Esophagus squamous epithelium (tissue), 4 donors: ENCODE measurements around the gene FLNB.

Experiments
- POLR2A ChIP-seq, 4 donors: fragments of 450-650 bp; IDR thresholded peaks; one replicate each; pipeline ENCODE4 v1.6.1; 2017; ENCODE audit warnings: antibody characterized with exemption in 4 of 4, mild to moderate bottlenecking in 4 of 4, moderate library complexity in 3 of 4
- TF ChIP-seq, protein P1 (sequence below), 6 experiments: fragments of 450-650 bp in 4 of 6; fragments of 200-600 bp in 2 of 6; sonication (generic) in 2 of 6; IDR thresholded peaks; one replicate each; pipeline ENCODE4 v1.5.1; 2016 to 2019; ENCODE audit warnings: antibody characterized with exemption in 6 of 6, mild to moderate bottlenecking in 4 of 6, moderate library complexity in 4 of 6

DNA sequence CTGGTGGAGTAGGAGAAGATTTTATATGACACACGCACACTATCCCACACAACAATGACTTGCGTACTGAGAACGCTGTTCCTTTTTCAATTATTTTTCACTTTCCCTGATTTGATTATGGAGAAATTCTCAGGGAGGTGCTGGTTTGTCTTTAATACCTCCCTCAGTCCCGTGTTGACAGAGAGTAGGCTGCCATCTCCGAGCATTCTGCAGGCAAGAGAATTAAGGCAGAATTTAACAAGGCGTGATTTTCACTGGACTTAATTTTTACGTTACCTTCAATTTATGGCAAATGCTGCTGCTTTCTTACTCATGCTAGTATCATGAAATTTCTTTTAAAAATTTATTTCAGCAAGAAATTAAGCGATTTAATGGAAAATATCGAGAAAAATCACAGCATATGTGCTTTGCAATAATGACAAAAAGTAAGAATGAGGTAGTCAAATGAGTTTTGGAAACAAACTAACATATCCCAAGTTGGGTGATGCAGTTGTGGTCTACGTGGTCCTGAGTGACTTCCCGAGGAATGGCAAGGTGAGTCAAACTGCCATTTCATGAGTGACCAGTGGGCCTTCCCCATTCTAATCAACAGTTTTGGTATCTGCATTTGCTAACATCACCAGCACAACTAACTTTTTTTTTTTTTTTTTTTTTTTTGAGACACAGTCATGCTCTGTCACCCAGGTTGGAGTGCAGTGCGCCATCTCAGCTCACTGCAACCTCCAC lies 185.6 kb downstream of the FLNB start:
- TF ChIP-seq, protein P1, sequence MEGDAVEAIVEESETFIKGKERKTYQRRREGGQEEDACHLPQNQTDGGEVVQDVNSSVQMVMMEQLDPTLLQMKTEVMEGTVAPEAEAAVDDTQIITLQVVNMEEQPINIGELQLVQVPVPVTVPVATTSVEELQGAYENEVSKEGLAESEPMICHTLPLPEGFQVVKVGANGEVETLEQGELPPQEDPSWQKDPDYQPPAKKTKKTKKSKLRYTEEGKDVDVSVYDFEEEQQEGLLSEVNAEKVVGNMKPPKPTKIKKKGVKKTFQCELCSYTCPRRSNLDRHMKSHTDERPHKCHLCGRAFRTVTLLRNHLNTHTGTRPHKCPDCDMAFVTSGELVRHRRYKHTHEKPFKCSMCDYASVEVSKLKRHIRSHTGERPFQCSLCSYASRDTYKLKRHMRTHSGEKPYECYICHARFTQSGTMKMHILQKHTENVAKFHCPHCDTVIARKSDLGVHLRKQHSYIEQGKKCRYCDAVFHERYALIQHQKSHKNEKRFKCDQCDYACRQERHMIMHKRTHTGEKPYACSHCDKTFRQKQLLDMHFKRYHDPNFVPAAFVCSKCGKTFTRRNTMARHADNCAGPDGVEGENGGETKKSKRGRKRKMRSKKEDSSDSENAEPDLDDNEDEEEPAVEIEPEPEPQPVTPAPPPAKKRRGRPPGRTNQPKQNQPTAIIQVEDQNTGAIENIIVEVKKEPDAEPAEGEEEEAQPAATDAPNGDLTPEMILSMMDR (IDR thresholded peaks at IDR 0.05) = no peak
- no peak for TF ChIP-seq POLR2A (IDR thresholded peaks at IDR 0.05)
